Neural progenitor cell (in vitro differentiated cells): ENCODE measurements around the gene SNX1. TPM values are rescaled to one million over a fixed set of nuclear protein-coding genes. Genes with fewer than 3 reads are reported as not detected.

Source experiments
- DNase-seq: peaks from one replicate; pipeline ENCODE4 v3.0.0-alpha.2; 2016; ENCODE audit warnings: low spot score
- H2AFZ ChIP-seq: fragments of 200-600 bp; sonication (generic); replicated peaks from 2 replicates; pipeline ENCODE4 v1.6.1; 2016; ENCODE audit warnings: antibody characterized with exemption
- H3F3A ChIP-seq: fragments of 200-600 bp; sonication (generic); 2 replicates; pipeline ENCODE4 v1.6.1; 2016; ENCODE audit warnings: antibody characterized with exemption, low read depth
- H3K27ac ChIP-seq: fragments of 200-600 bp; sonication (generic); 2 replicates; pipeline ENCODE4 v1.5.1; 2016; ENCODE audit warnings: mild to moderate bottlenecking
- H3K27me3 ChIP-seq: fragments of 200-600 bp; sonication (generic); 2 replicates; pipeline ENCODE4 v1.6.1; 2016; ENCODE audit warnings: mild to moderate bottlenecking, moderate library complexity
- H3K36me3 ChIP-seq: fragments of 200-600 bp; sonication (generic); 2 replicates; pipeline ENCODE4 v1.5.1; 2016
- H3K4me1 ChIP-seq: fragments of 200-600 bp; sonication (generic); 2 replicates; pipeline ENCODE4 v1.6.1; 2016; ENCODE audit warnings: mixed run types
- H3K4me2 ChIP-seq: fragments of 200-600 bp; sonication (generic); 2 replicates; pipeline ENCODE4 v1.6.1; 2016
- H3K4me3 ChIP-seq: fragments of 200-600 bp; sonication (generic); 2 replicates; pipeline ENCODE4 v1.5.1; 2016
- H3K79me2 ChIP-seq: fragments of 200-600 bp; sonication (generic); 2 replicates; pipeline ENCODE4 v1.6.1; 2016; ENCODE audit warnings: low read depth
- H3K9ac ChIP-seq: fragments of 200-600 bp; sonication (generic); 2 replicates; pipeline ENCODE4 v1.6.1; 2016
- H3K9me3 ChIP-seq: fragments of 200-600 bp; sonication (generic); 2 replicates; pipeline ENCODE4 v1.5.1; 2016; ENCODE audit warnings: low read depth
- H4K20me1 ChIP-seq: fragments of 200-600 bp; sonication (generic); 2 replicates; pipeline ENCODE4 v1.6.1; 2016; ENCODE audit warnings: low read depth
- H3K27ac Mint-ChIP-seq: 3 replicates; pipeline ENCODE4 v1.8.0; 2021; ENCODE audit warnings: mixed read lengths
- H3K27me3 Mint-ChIP-seq: 2 replicates; pipeline ENCODE4 v1.8.0; 2022; ENCODE audit warnings: low read depth, mild to moderate bottlenecking, inconsistent platforms, moderate library complexity, mixed read lengths; ENCODE audit not compliant: insufficient read depth
- H3K36me3 Mint-ChIP-seq: 3 replicates; pipeline ENCODE4 v1.8.0; 2021; ENCODE audit warnings: mixed read lengths
- H3K4me1 Mint-ChIP-seq: 3 replicates; pipeline ENCODE4 v1.8.0; 2021; ENCODE audit warnings: mixed read lengths
- H3K4me3 Mint-ChIP-seq: 3 replicates; pipeline ENCODE4 v1.8.0; 2021; ENCODE audit warnings: mild to moderate bottlenecking, moderate library complexity, mixed read lengths
- H3K9me3 Mint-ChIP-seq: 3 replicates; pipeline ENCODE4 v1.8.0; 2020; ENCODE audit warnings: mixed read lengths
- CTCF ChIP-seq: fragments of 200-600 bp; sonication (generic); IDR thresholded peaks from 2 replicates; pipeline ENCODE4 v1.5.1; 2017; ENCODE audit warnings: antibody characterized with exemption, mild to moderate bottlenecking
- EZH2 ChIP-seq: fragments of 200-600 bp; sonication (generic); IDR thresholded peaks from 2 replicates; pipeline ENCODE4 v1.6.1; 2017; ENCODE audit warnings: antibody characterized with exemption, mild to moderate bottlenecking, moderate library complexity
- EZH2phosphoT487 ChIP-seq: fragments of 200-600 bp; sonication (generic); IDR thresholded peaks from 2 replicates; pipeline ENCODE4 v1.6.1; 2017; ENCODE audit warnings: antibody characterized with exemption
- total RNA-seq: library from RNA; depleted of rRNA; stranded (reverse); fragments of >200 nt; gene quantifications from 2 replicates; pipeline ENCODE4 v1.2.3, GENCODE V29; 2015; ENCODE audit warnings: low replicate concordance

The SNX1 gene
- total RNA-seq, 1 donor from 2014 or later: 24.0 TPM

- no peaks in the 10 kb centered on the region for H3K9me3 Mint-ChIP-seq
- DNase-seq: no peak
- peak overlapping the region; percentile 90 for H2AFZ ChIP-seq
- TF ChIP-seq EZH2 (no peak), EZH2phosphoT487 (no peak), CTCF (no peak)
- no peak overlapping the region for H3K9ac ChIP-seq
- peaks cover 37% of the 10 kb centered on the region for H3K4me1 Mint-ChIP-seq
- no peaks in the 10 kb centered on the region for H4K20me1 ChIP-seq
- H3K4me3 Mint-ChIP-seq: no peak overlapping the region
- H3K27me3 ChIP-seq: peaks cover 26% of the 10 kb centered on the region
- H3K4me1 ChIP-seq: peaks cover 20% of the 10 kb centered on the region
- H3K27ac Mint-ChIP-seq: peak overlapping the region; percentile 92
- H3K9me3 ChIP-seq: no peaks in the 10 kb centered on the region
- H3K36me3 Mint-ChIP-seq: no peaks in the 10 kb centered on the region
- peaks cover 11% of the 10 kb centered on the region for H3K27me3 Mint-ChIP-seq
- no peaks in the 10 kb centered on the region for H3K36me3 ChIP-seq
- no peak overlapping the region for H3K27ac ChIP-seq
- H3F3A ChIP-seq: no peaks in the 10 kb centered on the region
- H3K79me2 ChIP-seq: no peaks in the 10 kb centered on the region
- H3K4me2 ChIP-seq: peak overlapping the region; percentile 35
- H3K4me3 ChIP-seq: no peak overlapping the region
Measured at GRCh38 chr15:64050281-64051092, 45.3 kb upstream of the SNX1 start.

- Mint-ChIP-seq H3K4me1 (peaks cover 37% of the 10 kb centered on the region), H3K9me3 (no peaks in the 10 kb centered on the region), H3K27ac (no peak overlapping the region), H3K27me3 (peaks cover 11% of the 10 kb centered on the region), H3K4me3 (no peak overlapping the region), H3K36me3 (no peaks in the 10 kb centered on the region)
- Histone ChIP-seq H3K4me1 (peaks cover 20% of the 10 kb centered on the region), H3K27ac (no peak overlapping the region), H3F3A (no peaks in the 10 kb centered on the region), H3K4me3 (no peak overlapping the region), H3K9me3 (no peaks in the 10 kb centered on the region), H4K20me1 (no peaks in the 10 kb centered on the region), H3K79me2 (no peaks in the 10 kb centered on the region), H3K4me2 (no peak overlapping the region), H3K27me3 (peaks cover 20% of the 10 kb centered on the region), H3K9ac (no peak overlapping the region), H3K36me3 (no peaks in the 10 kb centered on the region), H2AFZ (no peak overlapping the region)
- DNase-seq: no peak
- TF ChIP-seq EZH2phosphoT487 (no peak), CTCF (no peak), EZH2 (no peak)
Measured at GRCh38 chr15:64051093-64051402, 44.7 kb upstream of the SNX1 start.

- H2AFZ ChIP-seq: peak overlapping the region; percentile 50
- no peak overlapping the region for H3K9ac ChIP-seq
- Mint-ChIP-seq H3K4me1 (peaks cover 36% of the 10 kb centered on the region), H3K4me3 (no peak overlapping the region), H3K27me3 (peaks cover 10% of the 10 kb centered on the region), H3K9me3 (no peaks in the 10 kb centered on the region), H3K27ac (peak overlapping the region; percentile 9), H3K36me3 (no peaks in the 10 kb centered on the region)
- no peak overlapping the region for H3K27ac ChIP-seq
- no peak overlapping the region for H3K4me3 ChIP-seq
- no peaks in the 10 kb centered on the region for H3K36me3 ChIP-seq
- H3K79me2 ChIP-seq: no peaks in the 10 kb centered on the region
- no peaks in the 10 kb centered on the region for H3F3A ChIP-seq
- DNase-seq: no peak
- TF ChIP-seq EZH2phosphoT487: no peak
- no peak for TF ChIP-seq CTCF
- TF ChIP-seq EZH2: no peak
- H3K9me3 ChIP-seq: no peaks in the 10 kb centered on the region
- peaks cover 18% of the 10 kb centered on the region for H3K4me1 ChIP-seq
- no peaks in the 10 kb centered on the region for H4K20me1 ChIP-seq
- H3K27me3 ChIP-seq: peaks cover 17% of the 10 kb centered on the region
- H3K4me2 ChIP-seq: no peak overlapping the region
Measured at GRCh38 chr15:64051407-64052259, 44.1 kb upstream of the SNX1 start.
